HTERT RPE-1 (cell line): ENCODE data around the gene RNU6-7.

Experiments
- in situ Hi-C: fragments of 300-500 bp; cut with MboI; formaldehyde crosslinking; loops from 4 replicates; pipeline ENCODE4 v1.14.3; 2020; ENCODE audit warnings: low sequenced_read_pairs

The RNU6-7 gene

DNA sequence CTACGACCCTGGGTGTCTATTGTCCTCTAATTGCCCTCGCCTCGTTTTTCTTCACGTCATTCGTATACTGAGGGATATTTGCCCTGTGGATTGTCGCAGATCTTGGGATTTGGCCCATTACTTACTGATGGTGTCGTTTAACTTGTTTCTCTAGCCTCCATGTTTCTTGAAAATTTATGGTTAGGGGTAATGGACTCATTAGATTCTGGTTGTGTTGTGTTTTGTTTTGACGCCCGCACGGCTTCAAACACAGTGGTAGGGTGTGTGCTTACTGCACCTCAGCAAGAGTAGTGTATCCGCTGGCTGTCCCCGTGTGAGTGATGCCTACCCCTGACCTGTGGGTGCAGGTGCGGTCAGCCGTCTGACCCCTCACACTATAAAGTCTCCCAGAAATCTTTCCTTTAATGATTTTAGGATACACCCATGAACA is 2.1 kb downstream of the RNU6-7 start:
- in situ Hi-C loops, result no loop called here

DNA sequence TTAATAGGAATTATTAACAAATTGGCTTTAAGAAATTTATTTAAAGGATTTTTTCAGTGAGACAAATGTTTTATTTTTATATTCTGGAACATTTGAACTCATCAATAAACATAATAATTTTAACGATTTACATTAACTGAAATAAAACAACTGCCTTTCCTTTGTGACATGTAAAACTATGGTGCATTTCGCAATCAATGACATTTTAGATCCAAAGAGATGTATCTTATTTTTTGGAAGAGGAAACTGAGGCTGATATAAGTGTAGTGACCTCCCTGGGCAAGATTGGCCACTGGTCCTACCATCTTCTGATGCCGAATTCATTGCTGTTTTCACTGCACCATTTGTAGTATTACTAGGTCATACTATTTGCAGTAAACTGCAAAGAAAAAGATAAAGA is 3.7 kb downstream of the RNU6-7 start:
- in situ Hi-C loops, result no loop called here

DNA sequence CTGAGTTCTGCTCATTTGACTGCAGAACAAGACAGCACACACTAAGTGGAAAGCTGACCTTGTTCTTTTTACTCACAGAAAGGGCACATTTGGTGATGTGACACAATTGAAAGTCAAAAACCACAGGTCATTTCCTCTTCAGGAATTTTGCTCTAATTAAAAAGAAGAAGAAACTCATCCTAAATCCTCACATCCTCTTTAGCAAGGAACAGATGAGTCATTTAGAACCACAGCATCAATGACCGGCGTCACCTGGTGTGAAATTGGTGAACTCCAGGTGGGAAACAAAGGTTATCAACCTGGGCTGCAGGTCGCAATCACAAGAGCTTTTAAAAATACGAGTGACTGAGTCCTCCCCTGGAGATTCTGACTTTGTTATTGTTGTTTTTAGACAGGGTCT is 4.1 kb downstream of the RNU6-7 start:
- in situ Hi-C loops, result no loop called here

DNA sequence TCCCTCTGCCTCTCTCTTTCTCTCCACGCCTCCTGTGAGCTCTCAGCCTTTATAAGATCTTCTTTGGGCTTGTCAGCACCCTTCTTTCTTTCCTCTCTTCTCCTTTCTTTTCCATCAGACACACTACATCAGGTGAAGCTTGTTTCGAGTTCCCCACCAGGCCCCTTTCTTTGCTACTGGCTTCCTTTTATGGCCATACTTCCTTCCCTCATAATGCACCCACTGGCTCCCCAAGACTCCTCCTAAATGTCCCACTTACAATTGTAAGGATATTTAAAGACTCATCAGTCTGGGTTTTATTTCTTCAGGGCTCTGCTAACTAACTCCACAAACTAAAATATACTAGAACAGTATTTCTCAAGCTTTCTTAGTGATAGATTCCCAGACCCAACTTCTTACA is 4.7 kb downstream of the RNU6-7 start:
- in situ Hi-C loops, result no loop called here

DNA sequence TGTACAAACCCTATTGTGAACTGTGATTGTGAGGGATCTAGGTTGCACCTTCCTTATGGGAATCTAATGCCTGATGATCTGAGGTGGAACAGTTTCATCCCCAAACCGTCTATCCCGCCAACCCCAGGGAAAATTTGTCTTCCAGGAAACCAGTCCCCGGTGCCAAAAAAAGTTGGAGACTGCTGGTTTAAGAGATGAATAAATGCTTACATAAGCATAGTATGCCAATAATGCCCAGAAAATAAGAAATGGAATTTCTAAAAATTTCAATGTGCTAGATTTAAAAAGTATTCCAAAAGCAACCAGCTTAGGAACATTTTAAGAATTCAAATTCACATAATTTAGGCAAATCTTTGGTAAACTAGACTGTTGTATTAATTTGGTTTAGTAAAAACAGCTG is 6.6 kb downstream of the RNU6-7 start:
- in situ Hi-C loops, result no loop called here

DNA sequence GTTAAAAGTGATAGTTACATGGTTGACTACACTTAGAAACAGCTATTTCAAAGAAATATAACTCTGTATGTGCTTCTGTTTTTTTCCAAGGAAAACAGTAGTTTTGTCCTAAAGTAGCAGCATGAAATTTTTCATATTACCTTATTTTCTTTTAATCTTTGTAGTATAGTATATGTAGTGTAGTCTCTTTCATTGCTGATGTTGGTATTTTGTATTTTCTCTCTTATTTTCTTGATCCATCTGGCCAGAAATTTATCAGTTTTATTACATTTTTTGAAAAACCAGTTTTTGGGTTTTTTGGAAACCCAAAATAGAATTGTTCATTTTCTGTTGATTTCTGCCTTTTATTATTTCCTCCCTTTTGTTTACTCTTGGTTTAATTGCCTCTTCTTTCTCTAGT is 7.6 kb downstream of the RNU6-7 start:
- in situ Hi-C loops, result no loop called here

DNA sequence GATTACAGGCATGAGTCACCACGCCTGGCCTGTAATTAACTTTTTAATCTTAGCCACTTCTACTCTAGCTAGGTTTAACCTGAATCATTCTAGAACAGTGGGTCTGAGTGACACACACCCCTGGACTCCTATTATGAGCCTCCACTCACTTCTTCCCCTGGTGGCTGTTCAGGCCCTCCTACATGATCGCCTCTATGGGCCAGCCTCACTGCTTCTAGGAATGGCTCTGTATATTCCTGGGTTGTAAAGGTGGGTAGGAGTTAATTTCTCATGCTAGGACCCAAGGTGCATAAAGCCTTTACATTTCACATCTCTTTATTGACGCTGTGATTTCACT is 9.2 kb downstream of the RNU6-7 start:
- in situ Hi-C loops, result no loop called here

DNA sequence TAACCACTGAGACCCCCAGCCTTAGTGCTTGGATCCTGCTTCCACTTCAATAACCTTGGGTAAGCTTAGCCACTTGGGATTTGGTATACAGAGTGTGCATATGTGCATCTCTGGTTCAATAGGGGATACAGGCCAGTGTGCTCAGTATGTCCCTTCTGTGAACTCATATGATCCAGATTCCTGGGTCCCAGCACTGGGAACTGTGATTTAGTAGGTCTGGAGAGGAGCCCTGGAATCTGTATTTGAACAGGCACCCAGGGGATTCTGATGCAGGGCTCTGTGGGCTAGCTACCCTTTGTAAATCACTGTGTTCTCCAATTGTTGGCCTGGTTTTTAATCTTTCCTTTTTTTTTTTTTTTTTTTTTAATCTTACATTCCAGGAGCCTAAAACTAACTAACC is 11.0 kb downstream of the RNU6-7 start:
- in situ Hi-C loops, result no loop called here

DNA sequence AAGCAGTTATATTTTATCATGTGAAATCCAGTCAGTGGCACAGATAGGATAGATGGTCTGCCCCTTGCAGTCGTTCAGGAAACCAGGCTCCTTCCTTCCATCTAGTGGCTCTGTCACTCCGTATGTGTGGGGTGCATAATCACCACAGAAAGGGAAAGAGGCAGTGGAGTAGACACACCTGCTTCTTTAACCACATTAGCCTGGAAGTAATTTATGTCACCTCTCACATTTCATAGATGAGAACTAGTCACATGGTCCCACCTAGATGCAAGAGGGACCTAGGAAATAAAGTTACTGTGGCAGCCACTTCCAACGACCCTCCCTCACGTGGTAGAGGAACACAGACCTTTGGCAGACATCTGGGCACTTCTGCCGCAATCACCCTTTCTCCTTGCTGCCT is 15.5 kb downstream of the RNU6-7 start:
- in situ Hi-C loops, result no loop called here

DNA sequence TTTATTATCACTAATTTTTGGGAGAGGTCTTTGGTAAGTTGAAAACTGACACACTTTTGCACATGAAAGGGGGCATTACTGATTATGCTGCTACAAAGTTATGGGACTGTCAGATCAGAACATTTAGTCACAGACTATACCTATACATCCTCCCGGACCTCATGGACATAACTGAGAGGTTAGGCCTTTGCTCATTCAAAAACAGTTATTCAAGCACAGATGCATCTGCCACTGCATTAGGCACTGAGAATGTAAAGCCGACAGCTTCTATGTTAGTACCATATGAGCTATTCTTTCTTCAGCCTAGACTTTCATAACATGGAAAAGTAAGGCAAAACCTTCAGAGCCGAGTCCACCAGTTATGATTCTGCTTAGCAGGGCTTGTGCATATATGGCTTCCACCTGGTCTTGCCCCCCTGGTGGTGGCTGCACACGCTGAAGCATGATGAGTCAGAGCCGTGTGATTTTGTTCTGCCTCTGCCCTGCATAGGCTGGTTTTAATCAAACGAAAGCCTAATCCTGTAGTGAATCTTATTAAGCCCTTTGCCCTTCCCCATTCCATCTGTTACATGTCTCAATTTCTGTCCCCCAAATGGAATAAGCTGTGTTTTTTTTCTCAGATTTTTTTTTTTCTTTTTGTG is 23.0 kb downstream of the RNU6-7 start:
- in situ Hi-C loops, result no loop called here

DNA sequence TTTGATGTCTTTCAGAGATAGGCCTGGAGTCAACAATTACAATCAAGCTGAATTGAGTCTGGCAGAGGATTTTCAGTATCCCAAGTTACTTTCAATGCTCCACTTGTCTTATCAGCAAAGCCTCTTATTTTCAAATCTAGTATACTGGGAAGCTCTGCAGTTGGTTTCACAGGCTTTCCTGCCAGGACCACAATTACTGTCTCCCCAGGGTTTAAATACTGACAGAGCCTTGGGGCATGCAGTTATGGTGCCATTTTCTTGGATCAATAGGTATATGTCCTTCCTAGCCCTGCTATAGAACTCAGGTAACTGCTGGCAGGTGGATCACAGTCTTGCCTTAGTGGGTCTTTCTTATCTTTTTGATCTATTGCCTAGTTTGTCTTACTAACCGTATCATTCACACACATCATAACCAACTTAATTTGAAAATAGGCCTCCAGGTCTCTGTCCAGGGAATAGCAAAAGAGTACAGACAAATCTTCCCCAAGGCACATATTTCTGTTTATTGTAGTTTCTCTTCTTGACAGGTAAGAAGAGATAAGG is 23.6 kb downstream of the RNU6-7 start:
- in situ Hi-C loops, result no loop called here

DNA sequence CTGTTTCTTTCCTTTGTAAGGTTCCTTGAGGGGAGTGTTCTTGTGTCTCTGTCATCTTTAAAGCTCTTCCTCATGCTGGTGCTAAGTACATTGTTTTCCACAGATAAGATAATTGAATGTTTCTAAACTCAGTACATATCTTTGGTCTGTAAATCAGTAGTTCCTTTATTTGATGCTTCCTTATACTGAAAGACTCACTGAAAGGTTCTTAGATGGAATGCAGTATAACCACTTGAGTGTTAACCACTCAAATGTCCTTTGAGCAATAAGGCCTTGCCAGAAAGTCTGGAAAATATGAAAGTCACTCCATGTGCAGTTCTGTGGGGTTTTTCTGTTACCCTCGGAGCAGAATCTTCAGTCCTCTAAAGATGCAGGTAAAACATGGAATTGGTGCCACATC is 24.2 kb downstream of the RNU6-7 start:
- in situ Hi-C loops, result no loop called here

DNA sequence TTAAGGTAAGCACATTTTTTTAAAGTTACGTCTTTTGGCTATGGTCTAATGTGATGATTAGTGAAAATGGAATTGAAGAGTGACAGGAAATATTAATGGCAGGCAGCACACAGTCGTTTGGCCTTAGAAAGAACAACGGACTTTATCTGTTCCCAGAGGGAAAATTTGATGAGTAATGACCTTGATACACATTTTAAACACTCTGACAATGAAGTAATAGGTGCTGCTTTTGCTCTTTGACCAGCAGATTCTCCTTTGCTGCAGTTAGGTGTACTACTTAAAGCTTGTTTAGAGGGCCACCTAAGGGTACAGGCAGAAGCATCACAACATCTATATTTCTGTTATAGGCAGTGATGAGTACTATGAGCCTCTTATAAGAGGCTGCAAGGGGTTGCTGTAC is 28.3 kb downstream of the RNU6-7 start:
- in situ Hi-C loops, result no loop called here

DNA sequence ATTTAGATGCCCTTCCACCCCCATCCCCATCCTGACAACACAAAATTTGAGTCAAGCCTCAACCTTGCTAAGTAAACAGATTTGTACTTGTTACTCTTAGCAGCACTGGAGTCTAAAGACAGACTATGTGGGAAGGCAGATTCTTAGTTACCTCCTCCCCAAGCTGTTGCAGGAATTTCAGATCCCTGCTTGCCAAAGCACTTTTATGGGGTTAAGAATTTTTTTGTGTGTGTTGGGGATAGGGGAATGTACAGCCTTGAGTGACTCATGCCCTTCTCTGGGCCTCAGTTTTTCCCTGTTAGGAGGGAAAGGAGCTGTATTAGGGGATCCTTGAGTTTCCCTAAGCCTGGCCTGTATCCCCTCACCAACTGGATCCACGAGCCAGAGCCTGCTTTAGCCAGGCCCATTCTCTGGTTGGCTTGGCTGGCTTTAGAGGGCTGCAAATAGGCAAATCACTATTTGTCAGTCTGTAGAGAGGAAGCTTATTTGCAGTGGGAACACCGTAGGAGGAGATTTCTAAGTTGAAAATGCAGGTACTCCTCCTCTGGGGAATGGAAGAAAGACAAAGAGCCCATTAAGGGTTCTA is 28.9 kb downstream of the RNU6-7 start:
- in situ Hi-C loops, result no loop called here

DNA sequence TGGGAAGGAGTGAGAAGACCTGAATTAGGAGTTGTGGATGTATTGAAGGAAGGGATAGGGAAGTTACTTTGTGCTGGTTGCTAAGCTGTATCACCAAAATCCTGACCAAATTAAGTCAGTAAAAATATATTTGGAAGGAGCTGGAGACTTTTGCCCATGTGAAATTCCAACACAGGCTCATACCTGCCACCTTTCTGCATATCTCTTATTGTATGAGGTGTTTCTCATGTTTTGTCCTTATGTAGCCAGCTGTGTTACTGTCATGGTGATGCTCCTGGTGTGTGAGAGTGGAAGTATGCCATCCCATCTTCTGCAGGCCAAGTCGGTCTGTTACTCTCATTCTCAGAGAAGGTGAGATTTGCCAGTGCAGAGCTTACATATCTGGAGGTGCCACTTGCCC is 30.6 kb downstream of the RNU6-7 start:
- in situ Hi-C loops, result no loop called here

DNA sequence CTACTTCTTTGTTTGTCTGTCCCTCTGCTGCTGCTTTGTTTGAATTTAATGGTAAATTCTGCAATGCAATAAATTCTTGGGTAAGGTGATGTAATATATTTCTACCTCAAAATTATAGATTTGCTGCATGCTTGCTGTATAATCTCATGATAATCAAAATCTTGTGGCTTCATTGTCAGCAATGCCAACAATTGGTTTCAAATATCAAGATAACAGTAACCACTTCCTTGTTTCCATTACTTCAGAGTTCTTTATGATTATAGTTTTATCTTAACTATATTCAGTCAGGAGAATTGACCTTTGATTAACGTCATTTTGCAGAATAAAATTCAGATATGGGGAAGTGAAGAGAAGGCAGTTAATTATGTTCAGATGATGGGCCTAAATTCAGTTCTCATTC is 31.4 kb downstream of the RNU6-7 start:
- in situ Hi-C loops, result no loop called here

DNA sequence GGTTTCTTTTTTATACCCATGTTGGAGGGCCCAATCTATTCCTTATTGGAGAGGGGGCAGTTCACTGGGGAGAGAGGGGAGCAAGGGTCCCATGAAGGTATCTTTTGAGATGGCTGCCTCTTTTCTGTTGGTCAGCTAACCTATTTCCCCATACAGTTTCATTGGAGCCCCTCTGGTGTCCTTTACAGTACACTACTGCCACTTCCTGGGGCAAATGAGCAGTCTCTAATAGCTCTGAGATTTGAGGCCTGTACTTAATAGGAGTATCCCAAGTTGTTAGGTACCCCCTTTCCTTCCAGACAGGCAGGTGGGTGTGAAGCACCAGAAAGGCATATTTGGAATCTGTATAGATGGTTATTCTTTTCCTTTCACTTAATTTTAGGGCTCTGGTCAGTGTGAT is 42.6 kb downstream of the RNU6-7 start:
- in situ Hi-C loops, result no loop called here

DNA sequence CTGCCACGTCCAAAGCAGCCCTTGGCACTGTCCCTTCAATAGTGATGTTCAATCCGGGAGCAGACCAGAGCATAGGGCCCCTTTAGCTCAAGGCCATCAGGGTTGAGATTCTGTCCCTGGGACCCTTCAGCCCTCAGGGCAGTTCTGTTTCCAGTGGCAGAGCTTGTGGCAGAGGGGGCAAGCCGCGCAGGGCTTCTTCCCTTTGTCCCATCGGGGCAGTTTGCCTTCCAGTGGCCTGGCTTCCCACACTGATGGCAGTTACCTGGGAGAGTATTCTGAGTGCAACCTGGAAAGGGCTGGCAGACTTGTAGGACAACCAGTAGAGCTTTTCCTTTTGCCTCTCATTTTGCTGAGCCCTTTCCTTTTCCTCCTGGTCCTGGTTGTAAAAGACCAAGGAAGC is 44.9 kb downstream of the RNU6-7 start:
- in situ Hi-C loops, result no loop called here

DNA sequence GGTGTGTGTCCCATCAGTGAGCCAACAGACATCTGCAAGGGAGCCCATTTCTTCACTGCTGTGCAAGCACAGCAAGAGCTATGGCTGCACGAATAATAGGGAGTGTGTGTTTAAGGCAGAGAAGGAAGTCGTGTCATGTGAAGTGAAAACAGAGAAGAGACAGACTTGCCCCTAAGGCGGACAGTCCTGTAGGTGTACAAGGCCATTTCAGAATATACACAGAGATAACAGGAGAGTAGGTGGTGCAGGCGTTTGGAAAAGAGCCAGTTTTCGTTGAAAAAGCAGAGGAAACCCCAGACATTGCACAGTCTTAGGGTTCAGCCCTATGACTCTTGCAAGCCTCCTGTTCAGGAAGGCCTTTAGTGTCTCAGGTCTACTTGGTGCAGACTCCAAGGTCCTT is 47.5 kb downstream of the RNU6-7 start:
- in situ Hi-C loops, result no loop called here

DNA sequence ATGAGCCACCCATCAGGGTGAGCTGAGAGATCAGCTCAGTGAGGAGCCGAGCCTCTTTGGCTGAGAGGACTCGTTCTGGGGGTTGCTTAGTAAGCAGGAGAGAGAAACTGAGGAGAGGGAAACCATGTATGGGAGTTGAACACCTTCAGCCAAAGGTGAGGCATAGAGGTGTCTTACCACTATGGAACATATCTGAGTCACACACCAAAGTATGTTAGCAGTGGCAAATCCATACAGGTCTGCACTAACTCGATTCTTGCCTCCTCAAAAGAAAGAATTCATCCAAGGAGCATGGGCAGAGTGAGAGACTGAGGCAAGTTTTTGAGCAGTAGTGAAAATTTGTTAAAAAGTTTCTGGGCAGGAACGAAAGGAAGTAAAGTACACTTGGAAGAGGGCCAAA is 47.9 kb downstream of the RNU6-7 start:
- in situ Hi-C loops, result no loop called here

DNA sequence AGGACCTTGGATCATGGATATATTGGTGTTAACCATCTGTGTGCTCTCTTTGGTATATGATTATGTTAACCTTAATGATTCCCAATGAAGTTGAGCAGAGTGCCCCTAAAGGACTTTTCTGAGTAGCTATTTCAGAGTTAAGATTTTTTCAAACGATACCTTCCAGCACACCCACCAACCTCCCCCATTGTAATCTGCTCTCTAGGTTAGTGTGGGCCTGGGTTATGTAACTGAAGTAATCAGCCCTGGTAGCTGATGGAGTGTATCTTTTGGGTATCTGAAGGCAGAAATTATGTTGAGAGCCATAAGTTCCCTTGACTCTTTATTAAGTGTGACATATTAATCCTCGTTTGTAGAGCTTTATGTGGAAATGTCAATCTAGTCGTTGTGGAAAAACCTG is 48.8 kb downstream of the RNU6-7 start:
- in situ Hi-C loops, result no loop called here

DNA sequence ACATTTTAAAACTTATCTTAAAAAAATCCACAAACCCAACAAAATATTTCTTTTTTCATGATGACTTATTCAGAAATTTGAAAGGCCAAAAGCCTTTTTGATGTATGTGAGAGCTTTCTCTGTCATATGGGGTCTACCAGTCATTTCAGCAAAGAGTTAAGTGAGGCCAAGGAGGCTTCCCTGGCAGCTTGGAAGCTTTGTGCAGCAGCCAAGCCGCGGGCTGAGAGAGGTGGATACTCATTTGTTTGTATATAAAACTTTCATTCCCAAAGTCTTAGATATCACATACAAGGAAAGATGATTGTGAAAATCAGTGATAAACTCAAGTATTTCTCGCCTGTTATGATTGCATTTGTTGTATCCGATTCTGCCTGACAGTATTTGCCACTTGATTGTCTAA is 49.7 kb downstream of the RNU6-7 start:
- in situ Hi-C loops, result no loop called here
